ENCODE measurements around the gene RPS6KB2. TPM values are rescaled to one million over a fixed set of nuclear protein-coding genes. Genes with fewer than 3 reads are reported as not detected.

Gene RPS6KB2
- 63.7 and 69.5 TPM in 2 replicates for total RNA-seq

GRCh38 chr11:67428052-67429001 lies at the start of gene RPS6KB2:
RPS6KB2 (plus strand) TSS chr11:67428494; CDS start chr11:67428546, 52 bp downstream.
- intact Hi-C loops (cut with micrococcal nuclease): loop anchor here (1.0 kb wide), 7 partner anchors 8 to 80 kb away; partner anchors contain the start of genes CDK2AP2, POLD4 and TMEM134

GRCh38 chr11:67378544-67378943 lies 49.8 kb upstream of the RPS6KB2 start:
- intact Hi-C loops (cut with micrococcal nuclease): no loop called here

GRCh38 chr11:67379061-67380058 lies 48.9 kb upstream of the RPS6KB2 start:
- intact Hi-C loops (cut with micrococcal nuclease): no loop called here

- intact Hi-C loops (cut with micrococcal nuclease): no loop called here
Measured at GRCh38 chr11:67381244-67381972, 46.9 kb upstream of the RPS6KB2 start.

GRCh38 chr11:67382276-67383136 lies 45.8 kb upstream of the RPS6KB2 start:
- intact Hi-C loops (cut with micrococcal nuclease): loop anchor here (1.0 to 2.0 kb wide), 6 partner anchors 9 to 301 kb away; partner anchors contain the start of gene CLCF1

GRCh38 chr11:67384851-67385366 lies 43.4 kb upstream of the RPS6KB2 start:
- intact Hi-C loops (cut with micrococcal nuclease): no loop called here

- intact Hi-C loops (cut with micrococcal nuclease): no loop called here
Measured at GRCh38 chr11:67387069-67387468, 41.2 kb upstream of the RPS6KB2 start.

GRCh38 chr11:67387518-67387917 lies 40.8 kb upstream of the RPS6KB2 start:
- intact Hi-C loops (cut with micrococcal nuclease): no loop called here

- intact Hi-C loops (cut with micrococcal nuclease): loop anchor here (1.0 kb wide), 1 partner anchor 117 kb away; no protein-coding TSS in a partner anchor
Measured at GRCh38 chr11:67389477-67389876, 38.8 kb upstream of the RPS6KB2 start.

- intact Hi-C loops (cut with micrococcal nuclease): loop anchor here (1.0 kb wide), 2 partner anchors 38 to 73 kb away; partner anchors contain the start of gene POLD4
Measured at GRCh38 chr11:67390947-67391303, 37.4 kb upstream of the RPS6KB2 start.

- intact Hi-C loops (cut with micrococcal nuclease): loop anchor here (1.0 kb wide), 4 partner anchors 10 to 93 kb away; partner anchors contain the start of genes POLD4 and PPP1CA
Measured at GRCh38 chr11:67391304-67392182, 36.8 kb upstream of the RPS6KB2 start, which contains the start of gene RAD9A. RAD9A (plus strand) TSS chr11:67391986; CDS start chr11:67392045, 59 bp downstream.

- intact Hi-C loops (cut with micrococcal nuclease): loop anchor here (1.0 kb wide), 2 partner anchors 9 to 92 kb away; partner anchors contain the start of gene PPP1CA
Measured at GRCh38 chr11:67392183-67392715, 36.0 kb upstream of the RPS6KB2 start.

- intact Hi-C loops (cut with micrococcal nuclease): no loop called here
Measured at GRCh38 chr11:67393437-67393836, 34.9 kb upstream of the RPS6KB2 start.

- intact Hi-C loops (cut with micrococcal nuclease): no loop called here
Measured at GRCh38 chr11:67393990-67394389, 34.3 kb upstream of the RPS6KB2 start.

GRCh38 chr11:67395555-67396258 lies 32.6 kb upstream of the RPS6KB2 start:
- intact Hi-C loops (cut with micrococcal nuclease): no loop called here

- intact Hi-C loops (cut with micrococcal nuclease): no loop called here
Measured at GRCh38 chr11:67396259-67396581, 32.1 kb upstream of the RPS6KB2 start.

GRCh38 chr11:67396587-67397389 lies 31.5 kb upstream of the RPS6KB2 start:
- intact Hi-C loops (cut with micrococcal nuclease): no loop called here

Measured in T-helper 1 cell treated with Interleukin-12 subunit alpha and Interleukin-12 subunit beta and Interleukin-4 antibody, amounts not matched to agents 30 ng/mL and 1 ng/mL, for 36 hours (primary cell).